ENCODE measurements around the gene MVB12B. TPM values are rescaled to one million over a fixed set of nuclear protein-coding genes. Genes with fewer than 3 reads are reported as not detected.

The MVB12B gene
- total and polyA plus RNA-seq, 8 donors: 2.6 to 6.7 (median 4.0) TPM

DNA sequence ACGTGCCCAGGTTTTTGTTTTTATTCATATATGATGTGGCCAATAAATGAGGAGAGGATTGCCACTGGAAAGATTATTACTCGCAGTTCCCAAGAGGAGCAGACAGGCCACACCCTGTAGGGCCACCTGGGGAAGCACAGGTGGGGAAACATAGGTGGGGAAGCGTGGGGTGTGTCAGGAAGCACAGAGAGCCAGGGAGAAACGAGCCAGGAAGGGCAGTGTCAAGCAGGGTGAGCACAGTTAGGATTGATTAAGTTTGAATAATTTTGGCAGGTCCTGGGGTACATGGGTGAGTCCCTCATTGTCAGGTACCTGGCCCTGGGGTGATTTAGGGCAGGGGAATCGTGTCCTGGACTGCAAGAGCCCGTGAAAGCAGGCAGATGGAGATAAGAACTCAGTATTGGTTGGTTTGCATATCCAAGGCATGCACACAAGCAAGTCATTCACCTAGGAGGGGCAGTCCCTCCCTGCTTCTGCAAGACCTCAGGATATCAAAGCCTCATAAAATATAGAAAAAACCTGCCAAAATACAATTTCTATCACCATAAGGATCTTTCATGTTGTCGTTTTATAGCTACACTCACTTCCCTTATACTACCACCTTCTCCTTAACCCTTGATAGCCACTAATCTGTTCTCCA, 22.4 kb downstream of the MVB12B start:
- DNase-seq (no peak), FAIRE-seq (no peak), ATAC-seq (no peak)
- no peak overlapping the region for H3K4me3 ChIP-seq
- H3K4me1 ChIP-seq: no peaks in the 10 kb centered on the region
- no peaks in the 10 kb centered on the region for H3K27me3 ChIP-seq
- no peaks in the 10 kb centered on the region for H3K36me3 ChIP-seq
- peaks cover 0 to 4% (median 0%) of the 10 kb centered on the region in 4 donors for H3K9me3 ChIP-seq
- WGBS, 2 donors: 49 to 55% methylated on average over 7 of the region's 7 CpGs
- intact Hi-C loops (cut with DNase I): no loop called here
- TF ChIP-seq, protein P1, sequence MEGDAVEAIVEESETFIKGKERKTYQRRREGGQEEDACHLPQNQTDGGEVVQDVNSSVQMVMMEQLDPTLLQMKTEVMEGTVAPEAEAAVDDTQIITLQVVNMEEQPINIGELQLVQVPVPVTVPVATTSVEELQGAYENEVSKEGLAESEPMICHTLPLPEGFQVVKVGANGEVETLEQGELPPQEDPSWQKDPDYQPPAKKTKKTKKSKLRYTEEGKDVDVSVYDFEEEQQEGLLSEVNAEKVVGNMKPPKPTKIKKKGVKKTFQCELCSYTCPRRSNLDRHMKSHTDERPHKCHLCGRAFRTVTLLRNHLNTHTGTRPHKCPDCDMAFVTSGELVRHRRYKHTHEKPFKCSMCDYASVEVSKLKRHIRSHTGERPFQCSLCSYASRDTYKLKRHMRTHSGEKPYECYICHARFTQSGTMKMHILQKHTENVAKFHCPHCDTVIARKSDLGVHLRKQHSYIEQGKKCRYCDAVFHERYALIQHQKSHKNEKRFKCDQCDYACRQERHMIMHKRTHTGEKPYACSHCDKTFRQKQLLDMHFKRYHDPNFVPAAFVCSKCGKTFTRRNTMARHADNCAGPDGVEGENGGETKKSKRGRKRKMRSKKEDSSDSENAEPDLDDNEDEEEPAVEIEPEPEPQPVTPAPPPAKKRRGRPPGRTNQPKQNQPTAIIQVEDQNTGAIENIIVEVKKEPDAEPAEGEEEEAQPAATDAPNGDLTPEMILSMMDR (IDR thresholded peaks at IDR 0.05): no peak
- no peak overlapping the region for H3K27ac ChIP-seq

DNA sequence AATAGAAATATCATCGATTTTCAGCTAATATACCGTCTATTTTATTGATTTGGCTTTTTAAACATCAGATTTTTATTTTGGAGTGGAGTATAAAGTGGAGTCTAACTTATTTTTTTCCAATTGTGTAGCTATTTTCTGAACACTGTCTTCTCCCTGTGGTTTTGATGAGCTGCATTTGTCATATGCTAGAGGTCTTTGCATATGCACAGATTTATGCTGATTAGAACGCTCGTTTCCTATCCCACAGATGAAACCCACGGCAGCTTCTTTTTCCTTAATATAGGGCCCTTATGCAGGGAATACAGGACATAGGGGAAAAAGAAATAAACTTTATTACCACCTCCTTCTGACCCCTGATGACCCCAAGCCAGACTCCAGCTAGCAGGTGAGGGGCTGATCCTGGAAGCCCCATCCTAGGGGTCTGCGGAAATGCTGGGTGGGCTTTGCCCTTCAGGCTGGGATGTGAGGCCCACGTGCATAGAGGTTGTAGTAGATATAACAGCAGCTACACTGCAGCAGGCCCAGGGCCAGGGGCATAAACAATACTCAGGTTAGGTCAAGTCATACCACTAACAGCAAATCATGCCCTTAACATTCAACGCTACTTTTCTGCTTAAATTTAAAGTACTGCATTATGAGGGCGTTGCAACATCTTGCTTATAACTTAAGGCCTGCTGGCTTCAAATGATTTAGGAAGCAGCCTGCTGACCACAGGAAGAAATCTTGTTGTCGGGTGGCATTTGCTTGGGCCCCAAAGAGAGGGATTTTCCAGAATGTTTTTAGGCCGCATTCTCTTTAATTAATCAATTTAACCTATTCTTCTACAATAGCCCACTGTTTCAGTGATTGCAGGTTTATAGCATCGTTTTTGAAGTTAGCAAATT, 28.5 kb downstream of the MVB12B start:
- peaks cover 0 to 4% (median 2%) of the 10 kb centered on the region in 4 donors for H3K9me3 ChIP-seq
- no peak overlapping the region for H3K4me3 ChIP-seq
- no peak for DNase-seq
- H3K27ac ChIP-seq: no peak overlapping the region
- H3K4me1 ChIP-seq: no peaks in the 10 kb centered on the region
- TF ChIP-seq, protein P1 (IDR thresholded peaks at IDR 0.05): no peak
- no peak for ATAC-seq
- H3K36me3 ChIP-seq: no peaks in the 10 kb centered on the region
- no peaks in the 10 kb centered on the region for H3K27me3 ChIP-seq
- no peak for FAIRE-seq
- 91 to 96% methylated on average over 12 of the region's 12 CpGs for WGBS, 2 donors
- intact Hi-C loops (cut with DNase I): no loop called here

DNA sequence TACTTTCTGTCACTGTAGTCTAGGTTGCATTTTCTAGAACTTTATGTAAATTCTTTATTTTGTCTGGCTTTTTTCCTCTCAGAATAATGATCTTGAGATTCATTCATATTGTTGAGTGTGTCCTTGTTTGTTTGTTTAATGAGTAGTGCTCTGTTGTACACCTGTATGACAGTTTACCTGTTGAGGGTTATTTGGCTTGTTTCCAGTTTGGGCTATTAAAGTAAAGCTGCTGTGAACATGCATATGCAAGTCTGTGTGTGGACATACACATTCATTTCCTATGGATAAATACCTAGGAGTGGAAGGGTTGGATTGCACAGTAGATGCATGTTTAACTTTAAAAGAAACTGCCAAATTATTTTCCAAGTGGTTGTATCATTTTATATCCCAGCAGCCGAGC, 30.4 kb downstream of the MVB12B start:
- Histone ChIP-seq H3K27ac (no peak overlapping the region), H3K4me3 (no peak overlapping the region), H3K4me1 (no peaks in the 10 kb centered on the region), H3K9me3 (peaks cover 0 to 3% (median 0%) of the 10 kb centered on the region in 4 donors), H3K27me3 (no peaks in the 10 kb centered on the region), H3K36me3 (no peaks in the 10 kb centered on the region)
- FAIRE-seq (no peak), DNase-seq (no peak), ATAC-seq (no peak)
- 95 to 96% methylated on average over 1 of the region's 1 CpG for WGBS, 2 donors
- TF ChIP-seq, protein P1 (IDR thresholded peaks at IDR 0.05): no peak
- intact Hi-C loops (cut with DNase I): no loop called here

DNA sequence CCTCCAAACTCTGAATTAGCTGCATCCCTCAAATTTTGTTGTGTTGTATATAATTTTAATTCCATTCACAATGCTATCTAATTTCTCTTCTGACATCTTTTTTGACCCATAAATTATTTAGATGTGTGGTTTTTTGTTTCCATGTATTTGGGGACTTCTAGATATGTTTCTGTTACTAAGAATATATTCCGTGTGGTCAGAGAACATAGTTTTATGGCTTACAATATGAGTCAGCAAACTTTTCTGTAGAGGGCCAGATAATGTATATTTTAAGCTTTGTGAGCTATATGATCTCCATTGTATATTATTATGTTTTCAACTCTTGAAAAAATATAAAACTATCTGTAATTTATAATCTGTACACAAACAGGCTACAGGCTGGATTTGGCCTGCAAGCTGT, 33.4 kb downstream of the MVB12B start:
- FAIRE-seq: no peak
- Histone ChIP-seq H3K27ac (no peak overlapping the region), H3K27me3 (no peaks in the 10 kb centered on the region), H3K4me1 (no peaks in the 10 kb centered on the region), H3K36me3 (no peaks in the 10 kb centered on the region), H3K4me3 (no peak overlapping the region), H3K9me3 (peaks cover 0 to 5% (median 2%) of the 10 kb centered on the region in 4 donors)
- no peak for DNase-seq
- intact Hi-C loops (cut with DNase I): no loop called here
- TF ChIP-seq, protein P1 (IDR thresholded peaks at IDR 0.05): no peak
- 97 to 98% methylated on average over 1 of the region's 1 CpG for WGBS, 2 donors
- ATAC-seq: no peak
